ENCODE data around the gene BCL2L13.
"Not testable (repeated sequence)": the region's sequence is repeated elsewhere in the genome, so short reads cannot be mapped to it uniquely, and the experiment has no call there.

- not testable (repeated sequence) for TF ChIP-seq CTCF (IDR thresholded peaks at IDR 0.05; ENCODE audit: insufficient read depth, low read length); REST (IDR thresholded peaks at IDR 0.05; ENCODE audit: insufficient replicate concordance, low read depth); POLR2AphosphoS5 (IDR thresholded peaks at IDR 0.05; ENCODE audit: low read depth)
Observed at GRCh38 chr22:17671521-17672092, 33.0 kb downstream of the BCL2L13 start.
